ENCODE data around the gene TSPAN3.

DNA sequence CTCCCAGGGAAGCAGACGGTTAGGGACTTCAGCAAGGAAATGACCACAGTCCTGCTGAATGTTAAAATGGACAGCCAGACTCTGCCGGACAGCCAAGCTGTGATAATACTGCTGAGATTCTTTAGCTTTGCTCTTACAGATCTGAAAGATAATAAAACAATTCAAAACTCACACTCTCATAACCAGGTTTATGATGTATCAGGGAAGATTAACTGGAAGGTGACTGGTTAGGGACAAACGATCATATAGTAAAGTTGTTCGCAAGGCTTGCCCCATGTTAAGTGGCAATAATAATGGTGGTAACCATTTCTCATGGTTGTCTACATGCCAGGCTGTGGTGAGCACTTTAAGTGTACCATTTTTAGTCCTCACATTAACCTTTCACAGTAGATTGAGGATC, 44.3 kb upstream of the TSPAN3 start:
- TF ChIP-seq SUZ12 (IDR thresholded peaks at IDR 0.05; ENCODE audit: extremely low read depth, insufficient read depth, insufficient read length) (no peak), ZNF274 (IDR thresholded peaks at IDR 0.05; ENCODE audit: low read depth, low read length) (no peak)

Measured in NT2/D1 (cell line).